ENCODE measurements around the gene NINJ2.

Gene NINJ2

GRCh38 chr12:520119-520518 lies 143.1 kb downstream of the NINJ2 start:
- TF ChIP-seq CTCF (conservative IDR thresholded peaks at IDR 0.05; ENCODE audit: low read length): no peak
- no peak for TF ChIP-seq EZH2phosphoT487 (IDR thresholded peaks at IDR 0.05; ENCODE audit: borderline replicate concordance)
- no peaks in the 10 kb centered on the region for H3K36me3 ChIP-seq (ENCODE audit: insufficient read depth, low read length)
- H4K20me1 ChIP-seq (ENCODE audit: insufficient read depth, low read length, poor library complexity, severe bottlenecking): no peaks in the 10 kb centered on the region
- no peaks in the 10 kb centered on the region for H3K9me2 ChIP-seq (replicated peaks; ENCODE audit: low read depth, low read length)
- no peak overlapping the region for H3K9ac ChIP-seq (ENCODE audit: low read depth, low read length, poor library complexity, severe bottlenecking)
- H3K79me2 ChIP-seq (ENCODE audit: insufficient read depth, low read length): no peaks in the 10 kb centered on the region
- no peak overlapping the region for H3K4me2 ChIP-seq (ENCODE audit: low read depth, low read length, poor library complexity, severe bottlenecking)
- no peak overlapping the region for H3K4me3 ChIP-seq (ENCODE audit: low read length, poor library complexity, severe bottlenecking)
- H3F3A ChIP-seq (ENCODE audit: low read depth): no peaks in the 10 kb centered on the region
- H3K27me3 ChIP-seq (ENCODE audit: insufficient read depth, low read length, poor library complexity, severe bottlenecking): no peaks in the 10 kb centered on the region
- no peak overlapping the region for H2AFZ ChIP-seq (ENCODE audit: low read length)
- H3K9me3 ChIP-seq (ENCODE audit: insufficient read depth, low read depth, low read length): no peaks in the 10 kb centered on the region
- H3K4me1 ChIP-seq (ENCODE audit: insufficient read depth, low read length, poor library complexity, severe bottlenecking): no peaks in the 10 kb centered on the region

GRCh38 chr12:517538-517937 lies 145.7 kb downstream of the NINJ2 start:
- Histone ChIP-seq H4K20me1 (ENCODE audit: insufficient read depth, low read length, poor library complexity, severe bottlenecking) (no peaks in the 10 kb centered on the region), H3K27me3 (ENCODE audit: insufficient read depth, low read length, poor library complexity, severe bottlenecking) (no peaks in the 10 kb centered on the region), H3F3A (ENCODE audit: low read depth) (no peaks in the 10 kb centered on the region), H3K36me3 (ENCODE audit: insufficient read depth, low read length) (no peaks in the 10 kb centered on the region), H3K9ac (ENCODE audit: low read depth, low read length, poor library complexity, severe bottlenecking) (no peak overlapping the region), H3K79me2 (ENCODE audit: insufficient read depth, low read length) (no peaks in the 10 kb centered on the region), H3K9me2 (replicated peaks; ENCODE audit: low read depth, low read length) (no peaks in the 10 kb centered on the region), H3K4me1 (ENCODE audit: insufficient read depth, low read length, poor library complexity, severe bottlenecking) (no peaks in the 10 kb centered on the region), H3K9me3 (ENCODE audit: insufficient read depth, low read depth, low read length) (peaks cover 4% of the 10 kb centered on the region; the same call in 1 of the 2 replicates), H3K4me3 (ENCODE audit: low read length, poor library complexity, severe bottlenecking) (no peak overlapping the region), H2AFZ (ENCODE audit: low read length) (no peak overlapping the region), H3K4me2 (ENCODE audit: low read depth, low read length, poor library complexity, severe bottlenecking) (no peak overlapping the region)
- no peak for TF ChIP-seq EZH2phosphoT487 (IDR thresholded peaks at IDR 0.05; ENCODE audit: borderline replicate concordance)
- TF ChIP-seq CTCF (conservative IDR thresholded peaks at IDR 0.05; ENCODE audit: low read length): no peak
